HL-60 (cell line): Measurements from ENCODE around the gene GNAS.

ENCODE experiments used
- DNase-seq, 2 experiments: peaks; one replicate each; pipeline ENCODE4 v3.0.0-alpha.2; 2010 to 2020; ENCODE audit warnings: low read depth in 1 of 2, low spot score in 1 of 2
- H3K27ac ChIP-seq: fragments of 250-450 bp; sonication (Bioruptor Pico); replicated peaks from 2 replicates; pipeline ENCODE4 v1.5.1; 2020; ENCODE audit warnings: mild to moderate bottlenecking, moderate library complexity
- H3K27me3 ChIP-seq: fragments of 250-450 bp; sonication (Bioruptor Pico); 2 replicates; pipeline ENCODE4 v1.5.1; 2021; ENCODE audit warnings: mild to moderate bottlenecking, moderate library complexity; ENCODE audit not compliant: insufficient read depth, poor library complexity, severe bottlenecking
- H3K4me3 ChIP-seq: replicated peaks from 2 replicates; pipeline ENCODE4 v1.5.1; 2011; ENCODE audit warnings: mild to moderate bottlenecking, control low read depth, low read length; ENCODE audit not compliant: insufficient read depth
- CTCF ChIP-seq: IDR thresholded peaks from one replicate; pipeline ENCODE4 v1.5.1; 2011; ENCODE audit warnings: low read length, control low read depth, inconsistent platforms; ENCODE audit not compliant: insufficient read depth
- GABPA ChIP-seq: IDR thresholded peaks from 2 replicates; pipeline ENCODE4 v1.6.1; 2012; ENCODE audit warnings: low read depth
- POLR2AphosphoS5 ChIP-seq: IDR thresholded peaks from 2 replicates; pipeline ENCODE4 v1.6.1; 2012; ENCODE audit warnings: low read depth
- REST ChIP-seq: IDR thresholded peaks from 2 replicates; pipeline ENCODE4 v1.6.1; 2012; ENCODE audit warnings: low read depth; ENCODE audit not compliant: insufficient replicate concordance
- SPI1 ChIP-seq: IDR thresholded peaks from 2 replicates; pipeline ENCODE4 v1.6.1; 2012; ENCODE audit warnings: low read depth, mild to moderate bottlenecking, borderline replicate concordance

The GNAS gene

GRCh38 chr20:58808271-58809046 is 44.1 kb upstream of the GNAS start:
- no peak for DNase-seq
- H3K27me3 ChIP-seq = peaks cover 4% of the 10 kb centered on the region
- TF ChIP-seq GABPA (no peak), CTCF (no peak), REST (no peak), SPI1 (no peak), POLR2AphosphoS5 (no peak)
- H3K4me3 ChIP-seq = no peak overlapping the region
- H3K27ac ChIP-seq = no peak overlapping the region

- H3K4me3 ChIP-seq = no peak overlapping the region
- TF ChIP-seq GABPA = no peak
- no peak for TF ChIP-seq SPI1
- TF ChIP-seq REST = no peak
- no peak for TF ChIP-seq POLR2AphosphoS5
- TF ChIP-seq CTCF = no peak
- no peak for DNase-seq
- peaks cover 4% of the 10 kb centered on the region for H3K27me3 ChIP-seq
- no peak overlapping the region for H3K27ac ChIP-seq
Observed at GRCh38 chr20:58810116-58810878, 42.2 kb upstream of the GNAS start.

- Histone ChIP-seq H3K27ac (no peak overlapping the region), H3K4me3 (no peak overlapping the region), H3K27me3 (peaks cover 4% of the 10 kb centered on the region)
- no peak for DNase-seq
- TF ChIP-seq POLR2AphosphoS5 = no peak
- TF ChIP-seq REST = no peak
- TF ChIP-seq CTCF = no peak
- no peak for TF ChIP-seq SPI1
- TF ChIP-seq GABPA = no peak
Observed at GRCh38 chr20:58810879-58811250, 41.7 kb upstream of the GNAS start.
